Fibroblast of lung (primary cell): ENCODE results near the gene BBX. TPM values are rescaled to one million over a fixed set of nuclear protein-coding genes. Genes with fewer than 3 reads are reported as not detected.
A peak's percentile ranks its signal among the peaks of the same experiment; 100 is the strongest.

Experiments used
- DNase-seq, 2 donors: peaks; one replicate each; pipeline versions ENCODE4 v3.0.0 to v3.0.0-alpha.2; 2010; ENCODE audit warnings: low read depth in 2 of 2
- H2AFZ ChIP-seq: 2 replicates; pipeline ENCODE4 v1.5.1; 2012; ENCODE audit warnings: low read length, control low read depth, inconsistent platforms
- H3K27ac ChIP-seq: 2 replicates; pipeline ENCODE4 v1.5.1; 2011; ENCODE audit warnings: low read length, control low read depth; ENCODE audit not compliant: insufficient read depth
- H3K27me3 ChIP-seq: 2 replicates; pipeline ENCODE4 v1.5.1; 2011; ENCODE audit warnings: mild to moderate bottlenecking, low read length; ENCODE audit not compliant: control insufficient read depth, insufficient read depth
- H3K36me3 ChIP-seq: 2 replicates; pipeline ENCODE4 v1.5.1; 2011; ENCODE audit warnings: low read length; ENCODE audit not compliant: control insufficient read depth, insufficient read depth
- H3K4me1 ChIP-seq: 2 replicates; pipeline ENCODE4 v1.5.1; 2011; ENCODE audit warnings: low read length; ENCODE audit not compliant: control insufficient read depth, insufficient read depth; ENCODE audit errors: extremely low read depth
- H3K4me2 ChIP-seq: 2 replicates; pipeline ENCODE4 v1.5.1; 2011; ENCODE audit warnings: low read length, control low read depth; ENCODE audit not compliant: insufficient read depth; ENCODE audit errors: extremely low read depth
- H3K4me3 ChIP-seq, 4 experiments: fragments of 200-600 bp in 1 of 4; sonication (generic) in 1 of 4; replicated peaks in 1 of 4; 2 replicates each; pipeline ENCODE4 v1.5.1; 2011 to 2016; ENCODE audit warnings: low read length in 4 of 4, low read depth in 3 of 4, mild to moderate bottlenecking in 3 of 4, control low read depth in 2 of 4, inconsistent platforms in 1 of 4, mixed read lengths in 1 of 4; ENCODE audit not compliant: insufficient read depth in 1 of 4; ENCODE audit errors: control extremely low read depth in 1 of 4
- H3K79me2 ChIP-seq: 2 replicates; pipeline ENCODE4 v1.5.1; 2012; ENCODE audit warnings: mild to moderate bottlenecking, low read length, inconsistent platforms; ENCODE audit not compliant: control insufficient read depth, insufficient read depth
- H3K9ac ChIP-seq: 2 replicates; pipeline ENCODE4 v1.5.1; 2011; ENCODE audit warnings: mild to moderate bottlenecking, low read length, control low read depth; ENCODE audit not compliant: insufficient read depth
- H3K9me3 ChIP-seq: 2 replicates; pipeline ENCODE4 v1.5.1; 2012; ENCODE audit warnings: low read depth, low read length; ENCODE audit not compliant: control insufficient read depth, insufficient read depth
- H4K20me1 ChIP-seq: 2 replicates; pipeline ENCODE4 v1.5.1; 2011; ENCODE audit warnings: low read length; ENCODE audit not compliant: control insufficient read depth, insufficient read depth; ENCODE audit errors: extremely low read depth
- EZH2 ChIP-seq: IDR thresholded peaks from 2 replicates; pipeline ENCODE4 v1.5.1; 2012; ENCODE audit warnings: low read length, control low read depth, mild to moderate bottlenecking; ENCODE audit errors: missing control alignments
- polyA plus RNA-seq, 2 donors: library from polyadenylated mRNA; depleted of rRNA in 1 of 2; stranded (reverse) in 1 of 2; unstranded in 1 of 2; fragments of >200 nt; gene quantifications; 2 replicates each; pipeline ENCODE4 v1.2.1, GENCODE V29; 2011 to 2012; ENCODE audit warnings: missing spikeins in 1 of 2
- total RNA-seq: library from RNA; depleted of rRNA; stranded (reverse); fragments of >200 nt; gene quantifications from 2 replicates; pipeline ENCODE4 v1.2.1, GENCODE V29; 2014
- TF ChIP-seq, protein P1 (sequence below), 2 donors: IDR thresholded peaks in 1 of 2; conservative IDR thresholded peaks in 1 of 2; 1 replicate in 1 of 2; 2 replicates in 1 of 2; pipeline ENCODE4 v1.5.1; 2011 to 2012; ENCODE audit warnings: low read length in 2 of 2, control low read depth in 1 of 2, inconsistent platforms in 1 of 2, low read depth in 1 of 2, mild to moderate bottlenecking in 1 of 2

BBX gene
- total and polyA plus RNA-seq, 2 donors (not counting 1 experiment from before 2014, with no cell fraction given): 50.0 to 71.2 TPM

DNA sequence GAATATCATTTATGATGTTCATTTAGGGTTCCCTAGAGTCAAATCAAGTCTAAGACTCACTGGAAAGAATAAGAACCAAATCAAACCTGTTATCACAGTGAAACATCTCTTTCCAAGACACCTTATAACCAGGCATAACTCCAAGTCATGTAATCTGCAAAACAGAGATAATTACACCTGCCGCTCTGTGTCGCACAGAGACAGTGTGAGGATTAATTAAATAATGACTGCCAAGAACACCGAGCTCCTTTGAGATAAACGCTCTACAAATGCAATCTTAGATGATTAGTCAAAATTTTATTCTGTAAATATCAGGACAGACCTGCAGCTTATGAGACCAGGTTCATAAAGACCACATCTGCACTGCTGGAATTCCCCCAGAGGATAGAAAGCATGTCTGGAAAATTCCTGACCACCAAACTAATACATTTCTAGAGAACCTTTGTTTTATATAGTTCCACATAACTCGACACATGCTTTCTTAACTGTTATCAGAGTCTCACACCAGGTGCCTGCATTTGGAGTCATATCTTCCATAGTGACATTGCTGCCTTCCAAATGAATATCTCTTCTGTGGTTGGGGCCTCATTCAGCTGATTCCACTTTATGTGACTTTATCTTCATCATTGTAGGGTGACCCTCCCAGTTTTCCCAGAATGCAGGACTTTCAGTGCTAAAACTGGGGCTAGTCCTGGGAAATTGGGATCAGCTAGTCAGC lies 315.3 kb downstream of the BBX start:
- Histone ChIP-seq H3K9ac (no peak overlapping the region), H3K4me3 (no peak overlapping the region), H3K36me3 (no peaks in the 10 kb centered on the region), H3K27ac (no peak overlapping the region), H2AFZ (no peak overlapping the region), H4K20me1 (no peaks in the 10 kb centered on the region), H3K4me1 (no peaks in the 10 kb centered on the region), H3K79me2 (no peaks in the 10 kb centered on the region), H3K27me3 (no peaks in the 10 kb centered on the region), H3K9me3 (no peaks in the 10 kb centered on the region), H3K4me2 (no peak overlapping the region)
- DNase-seq: peak in 1 of 2 donors; percentile 4
- TF ChIP-seq EZH2: no peak
- TF ChIP-seq, protein P1, sequence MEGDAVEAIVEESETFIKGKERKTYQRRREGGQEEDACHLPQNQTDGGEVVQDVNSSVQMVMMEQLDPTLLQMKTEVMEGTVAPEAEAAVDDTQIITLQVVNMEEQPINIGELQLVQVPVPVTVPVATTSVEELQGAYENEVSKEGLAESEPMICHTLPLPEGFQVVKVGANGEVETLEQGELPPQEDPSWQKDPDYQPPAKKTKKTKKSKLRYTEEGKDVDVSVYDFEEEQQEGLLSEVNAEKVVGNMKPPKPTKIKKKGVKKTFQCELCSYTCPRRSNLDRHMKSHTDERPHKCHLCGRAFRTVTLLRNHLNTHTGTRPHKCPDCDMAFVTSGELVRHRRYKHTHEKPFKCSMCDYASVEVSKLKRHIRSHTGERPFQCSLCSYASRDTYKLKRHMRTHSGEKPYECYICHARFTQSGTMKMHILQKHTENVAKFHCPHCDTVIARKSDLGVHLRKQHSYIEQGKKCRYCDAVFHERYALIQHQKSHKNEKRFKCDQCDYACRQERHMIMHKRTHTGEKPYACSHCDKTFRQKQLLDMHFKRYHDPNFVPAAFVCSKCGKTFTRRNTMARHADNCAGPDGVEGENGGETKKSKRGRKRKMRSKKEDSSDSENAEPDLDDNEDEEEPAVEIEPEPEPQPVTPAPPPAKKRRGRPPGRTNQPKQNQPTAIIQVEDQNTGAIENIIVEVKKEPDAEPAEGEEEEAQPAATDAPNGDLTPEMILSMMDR (conservative IDR thresholded peaks at IDR 0.05 in 1 of 2, IDR thresholded peaks at IDR 0.05 in 1 of 2; ENCODE audit: low read depth in 1 of 2, low read length in 2 of 2): no peak

DNA sequence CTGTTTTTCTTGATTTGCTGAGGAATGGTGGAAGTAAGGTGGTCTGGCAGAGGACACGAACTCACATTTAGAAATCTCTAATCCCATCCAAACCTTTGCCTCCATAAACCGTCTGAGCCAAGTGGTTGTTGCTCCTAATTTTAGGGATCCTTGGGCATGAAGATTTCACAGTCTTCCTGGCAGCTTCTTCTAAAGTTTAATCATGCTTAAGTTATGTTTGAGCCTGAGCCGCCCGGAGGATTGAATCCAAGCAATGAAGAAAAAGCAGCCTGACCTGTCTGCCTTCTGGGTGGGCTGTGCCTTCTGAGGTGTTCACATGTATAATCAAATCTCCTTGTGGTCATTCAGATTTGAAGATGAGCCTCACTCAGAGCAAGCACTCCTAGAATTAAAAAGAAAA lies 319.1 kb downstream of the BBX start:
- no peak for TF ChIP-seq EZH2
- TF ChIP-seq, protein P1 (conservative IDR thresholded peaks at IDR 0.05 in 1 of 2, IDR thresholded peaks at IDR 0.05 in 1 of 2; ENCODE audit: low read depth in 1 of 2, low read length in 2 of 2): no peak
- no peak overlapping the region for H3K4me2 ChIP-seq
- H3K27ac ChIP-seq: no peak overlapping the region
- no peaks in the 10 kb centered on the region for H3K4me1 ChIP-seq
- H3K4me3 ChIP-seq: no peak overlapping the region
- no peaks in the 10 kb centered on the region for H4K20me1 ChIP-seq
- no peak overlapping the region for H2AFZ ChIP-seq
- H3K9me3 ChIP-seq: no peaks in the 10 kb centered on the region
- no peaks in the 10 kb centered on the region for H3K27me3 ChIP-seq
- no peaks in the 10 kb centered on the region for H3K79me2 ChIP-seq
- peak in 1 of 2 donors; percentile 16 for DNase-seq
- no peaks in the 10 kb centered on the region for H3K36me3 ChIP-seq
- H3K9ac ChIP-seq: no peak overlapping the region

DNA sequence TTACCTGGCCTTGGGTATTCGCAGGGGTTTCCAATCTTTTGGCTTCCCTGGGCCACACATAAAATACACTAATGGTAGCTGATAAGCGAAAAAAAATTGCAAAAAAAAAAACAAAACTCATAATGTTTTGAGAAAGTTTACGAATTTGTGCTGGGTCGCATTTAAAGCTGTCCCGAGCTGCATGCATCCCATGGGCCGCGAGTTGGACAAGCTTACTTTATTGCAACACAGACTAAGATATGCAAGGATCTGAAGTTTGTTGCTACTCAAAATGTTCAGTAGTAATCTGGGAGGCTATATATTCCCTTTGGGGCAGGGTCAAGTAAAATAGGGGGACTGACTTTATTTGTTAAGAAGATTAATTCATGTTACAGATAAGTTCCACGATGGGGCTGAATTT lies 320.2 kb downstream of the BBX start:
- Histone ChIP-seq H2AFZ (no peak overlapping the region), H3K4me3 (no peak overlapping the region), H3K27ac (no peak overlapping the region), H3K27me3 (no peaks in the 10 kb centered on the region), H3K9me3 (no peaks in the 10 kb centered on the region), H3K79me2 (no peaks in the 10 kb centered on the region), H4K20me1 (no peaks in the 10 kb centered on the region), H3K9ac (no peak overlapping the region), H3K4me1 (no peaks in the 10 kb centered on the region), H3K4me2 (no peak overlapping the region), H3K36me3 (no peaks in the 10 kb centered on the region)
- no peak for DNase-seq
- TF ChIP-seq, protein P1 (conservative IDR thresholded peaks at IDR 0.05 in 1 of 2, IDR thresholded peaks at IDR 0.05 in 1 of 2; ENCODE audit: low read depth in 1 of 2, low read length in 2 of 2): no peak
- no peak for TF ChIP-seq EZH2
